GM12878 (cell line): Measurements from ENCODE around the gene TMEM97.

Experiments used
- EP300 ChIP-seq, 2 experiments: fragments of 150-350 bp in 1 of 2; IDR thresholded peaks; 2 replicates each; pipeline ENCODE4 v1.6.1; 2011 to 2012; ENCODE audit warnings: low read depth in 2 of 2, low read length in 2 of 2, borderline replicate concordance in 1 of 2, improper control_type of control experiment in 1 of 2, inconsistent platforms in 1 of 2; ENCODE audit not compliant: control insufficient read depth in 1 of 2
- NFYB ChIP-seq: IDR thresholded peaks from 2 replicates; pipeline ENCODE4 v1.6.1; 2011; ENCODE audit warnings: low read depth, mild to moderate bottlenecking, low read length, improper control_type of control experiment, moderate library complexity; ENCODE audit not compliant: insufficient read depth
- NRF1 ChIP-seq: conservative IDR thresholded peaks from 2 replicates; pipeline ENCODE4 v1.6.1; 2011; ENCODE audit warnings: mild to moderate bottlenecking, low read depth, low read length, improper control_type of control experiment
- RAD21 ChIP-seq: IDR thresholded peaks from 2 replicates; pipeline ENCODE4 v1.6.1; 2011; ENCODE audit warnings: mild to moderate bottlenecking, low read depth, low read length, moderate library complexity; ENCODE audit not compliant: insufficient read depth
- USF1 ChIP-seq: IDR thresholded peaks from 2 replicates; pipeline ENCODE4 v1.6.1; 2011; ENCODE audit warnings: borderline replicate concordance, low read depth, mild to moderate bottlenecking, moderate library complexity, mixed read lengths, low read length; ENCODE audit not compliant: insufficient read depth; ENCODE audit errors: extremely low read length
- USF2 ChIP-seq: IDR thresholded peaks from 2 replicates; pipeline ENCODE4 v1.6.1; 2011; ENCODE audit warnings: low read depth, low read length, improper control_type of control experiment, borderline replicate concordance
- ZNF207 ChIP-seq: fragments of 450-650 bp; IDR thresholded peaks from 2 replicates; pipeline ENCODE4 v1.6.1; 2014; ENCODE audit warnings: antibody characterized with exemption, mild to moderate bottlenecking, borderline replicate concordance

- TF ChIP-seq USF1 (no peak), NFYB (no peak), NRF1 (no peak), ZNF207 (no peak), EP300 (IDR thresholded peaks at IDR 0.05; ENCODE audit: borderline replicate concordance in 1 of 2, control insufficient read depth in 1 of 2, low read depth in 2 of 2, low read length in 2 of 2) (no peak), USF2 (no peak), RAD21 (no peak)
Measured at GRCh38 chr17:28346199-28346580, 27.2 kb downstream of the TMEM97 start.
